Measurements from ENCODE around the gene MALRD1. TPM values are rescaled to one million over a fixed set of nuclear protein-coding genes. Genes with fewer than 3 reads are reported as not detected.
A peak's percentile ranks its signal among the peaks of the same experiment; 100 is the strongest.

Gene MALRD1
- total and polyA plus RNA-seq, 2 donors (not counting 1 experiment from before 2014, with no cell fraction given), result 0.62 to 1.7 TPM

GRCh38 chr10:19702215-19702614, 653.6 kb downstream of the MALRD1 start:
- peak; percentile 72 to 85 for DNase-seq (ENCODE audit: low read depth in 2 of 2)
- no peaks in the 10 kb centered on the region for H3K4me1 ChIP-seq (ENCODE audit: control insufficient read depth, extremely low read depth, insufficient read depth, low read length)
- no peaks in the 10 kb centered on the region for H3K36me3 ChIP-seq (ENCODE audit: control insufficient read depth, insufficient read depth, low read length)
- TF ChIP-seq EZH2 (IDR thresholded peaks at IDR 0.05; ENCODE audit: low read length, missing control alignments) (no peak), CTCF (conservative IDR thresholded peaks at IDR 0.05 in 1 of 2, IDR thresholded peaks at IDR 0.05 in 1 of 2; ENCODE audit: low read depth in 1 of 2, low read length in 2 of 2) (no peak)
- no peaks in the 10 kb centered on the region for H3K27me3 ChIP-seq (ENCODE audit: control insufficient read depth, insufficient read depth, low read length)
- no peaks in the 10 kb centered on the region for H3K9me3 ChIP-seq (ENCODE audit: control insufficient read depth, insufficient read depth, low read depth, low read length)
- no peak overlapping the region for H3K4me3 ChIP-seq (replicated peaks in 1 of 4; ENCODE audit: control extremely low read depth in 1 of 4, insufficient read depth in 1 of 4, low read depth in 3 of 4, low read length in 4 of 4)
- no peak overlapping the region for H3K27ac ChIP-seq (ENCODE audit: insufficient read depth, low read length)
- H2AFZ ChIP-seq (ENCODE audit: low read length), result no peak overlapping the region
- no peak overlapping the region for H3K9ac ChIP-seq (ENCODE audit: insufficient read depth, low read length)
- H4K20me1 ChIP-seq (ENCODE audit: control insufficient read depth, extremely low read depth, insufficient read depth, low read length), result no peaks in the 10 kb centered on the region
- H3K79me2 ChIP-seq (ENCODE audit: control insufficient read depth, insufficient read depth, low read length), result no peaks in the 10 kb centered on the region
- no peak overlapping the region for H3K4me2 ChIP-seq (ENCODE audit: extremely low read depth, insufficient read depth, low read length)

GRCh38 chr10:19704544-19704943, 655.9 kb downstream of the MALRD1 start:
- Histone ChIP-seq H4K20me1 (ENCODE audit: control insufficient read depth, extremely low read depth, insufficient read depth, low read length) (no peaks in the 10 kb centered on the region), H3K27me3 (ENCODE audit: control insufficient read depth, insufficient read depth, low read length) (no peaks in the 10 kb centered on the region), H2AFZ (ENCODE audit: low read length) (no peak overlapping the region), H3K36me3 (ENCODE audit: control insufficient read depth, insufficient read depth, low read length) (no peaks in the 10 kb centered on the region), H3K4me2 (ENCODE audit: extremely low read depth, insufficient read depth, low read length) (no peak overlapping the region), H3K4me1 (ENCODE audit: control insufficient read depth, extremely low read depth, insufficient read depth, low read length) (no peaks in the 10 kb centered on the region), H3K9me3 (ENCODE audit: control insufficient read depth, insufficient read depth, low read depth, low read length) (no peaks in the 10 kb centered on the region), H3K4me3 (replicated peaks in 1 of 4; ENCODE audit: control extremely low read depth in 1 of 4, insufficient read depth in 1 of 4, low read depth in 3 of 4, low read length in 4 of 4) (no peak overlapping the region), H3K27ac (ENCODE audit: insufficient read depth, low read length) (no peak overlapping the region), H3K9ac (ENCODE audit: insufficient read depth, low read length) (no peak overlapping the region), H3K79me2 (ENCODE audit: control insufficient read depth, insufficient read depth, low read length) (no peaks in the 10 kb centered on the region)
- DNase-seq (ENCODE audit: low read depth in 2 of 2), result peak in 1 of 2 donors; percentile 59
- TF ChIP-seq EZH2 (IDR thresholded peaks at IDR 0.05; ENCODE audit: low read length, missing control alignments) (no peak), CTCF (conservative IDR thresholded peaks at IDR 0.05 in 1 of 2, IDR thresholded peaks at IDR 0.05 in 1 of 2; ENCODE audit: low read depth in 1 of 2, low read length in 2 of 2) (no peak)

GRCh38 chr10:19705250-19705649, 656.6 kb downstream of the MALRD1 start:
- TF ChIP-seq EZH2 (IDR thresholded peaks at IDR 0.05; ENCODE audit: low read length, missing control alignments) (no peak), CTCF (conservative IDR thresholded peaks at IDR 0.05 in 1 of 2, IDR thresholded peaks at IDR 0.05 in 1 of 2; ENCODE audit: low read depth in 1 of 2, low read length in 2 of 2) (no peak)
- Histone ChIP-seq H3K36me3 (ENCODE audit: control insufficient read depth, insufficient read depth, low read length) (no peaks in the 10 kb centered on the region), H3K9me3 (ENCODE audit: control insufficient read depth, insufficient read depth, low read depth, low read length) (no peaks in the 10 kb centered on the region), H3K27me3 (ENCODE audit: control insufficient read depth, insufficient read depth, low read length) (no peaks in the 10 kb centered on the region), H3K9ac (ENCODE audit: insufficient read depth, low read length) (no peak overlapping the region), H3K4me2 (ENCODE audit: extremely low read depth, insufficient read depth, low read length) (no peak overlapping the region), H3K4me3 (replicated peaks in 1 of 4; ENCODE audit: control extremely low read depth in 1 of 4, insufficient read depth in 1 of 4, low read depth in 3 of 4, low read length in 4 of 4) (no peak overlapping the region), H3K4me1 (ENCODE audit: control insufficient read depth, extremely low read depth, insufficient read depth, low read length) (no peaks in the 10 kb centered on the region), H3K79me2 (ENCODE audit: control insufficient read depth, insufficient read depth, low read length) (no peaks in the 10 kb centered on the region), H4K20me1 (ENCODE audit: control insufficient read depth, extremely low read depth, insufficient read depth, low read length) (no peaks in the 10 kb centered on the region), H2AFZ (ENCODE audit: low read length) (no peak overlapping the region), H3K27ac (ENCODE audit: insufficient read depth, low read length) (no peak overlapping the region)
- no peak for DNase-seq (ENCODE audit: low read depth in 2 of 2)

Measured in fibroblast of lung (primary cell).